Tibial nerve (tissue), 4 donors: ENCODE data around the gene TCERG1.

Experiments used
- EP300 ChIP-seq, 2 donors: sonication (generic); formaldehyde crosslinking; IDR thresholded peaks; one replicate each; pipeline ENCODE4 v1.6.1; 2017; ENCODE audit warnings: antibody characterized with exemption in 2 of 2, mild to moderate bottlenecking in 1 of 2
- POLR2A ChIP-seq, 2 donors: fragments of 450-650 bp; IDR thresholded peaks; one replicate each; pipeline ENCODE4 v1.6.1; 2017; ENCODE audit warnings: antibody characterized with exemption in 2 of 2, mild to moderate bottlenecking in 2 of 2, moderate library complexity in 2 of 2
- TF ChIP-seq, protein P1 (sequence below), 5 experiments: fragments of 200-600 bp in 3 of 5; fragments of 450-650 bp in 2 of 5; sonication (generic) in 3 of 5; IDR thresholded peaks; one replicate each; pipeline ENCODE4 v1.5.1; 2016 to 2019; ENCODE audit warnings: antibody characterized with exemption in 5 of 5, mild to moderate bottlenecking in 3 of 5, moderate library complexity in 2 of 5

- TF ChIP-seq, protein P1, sequence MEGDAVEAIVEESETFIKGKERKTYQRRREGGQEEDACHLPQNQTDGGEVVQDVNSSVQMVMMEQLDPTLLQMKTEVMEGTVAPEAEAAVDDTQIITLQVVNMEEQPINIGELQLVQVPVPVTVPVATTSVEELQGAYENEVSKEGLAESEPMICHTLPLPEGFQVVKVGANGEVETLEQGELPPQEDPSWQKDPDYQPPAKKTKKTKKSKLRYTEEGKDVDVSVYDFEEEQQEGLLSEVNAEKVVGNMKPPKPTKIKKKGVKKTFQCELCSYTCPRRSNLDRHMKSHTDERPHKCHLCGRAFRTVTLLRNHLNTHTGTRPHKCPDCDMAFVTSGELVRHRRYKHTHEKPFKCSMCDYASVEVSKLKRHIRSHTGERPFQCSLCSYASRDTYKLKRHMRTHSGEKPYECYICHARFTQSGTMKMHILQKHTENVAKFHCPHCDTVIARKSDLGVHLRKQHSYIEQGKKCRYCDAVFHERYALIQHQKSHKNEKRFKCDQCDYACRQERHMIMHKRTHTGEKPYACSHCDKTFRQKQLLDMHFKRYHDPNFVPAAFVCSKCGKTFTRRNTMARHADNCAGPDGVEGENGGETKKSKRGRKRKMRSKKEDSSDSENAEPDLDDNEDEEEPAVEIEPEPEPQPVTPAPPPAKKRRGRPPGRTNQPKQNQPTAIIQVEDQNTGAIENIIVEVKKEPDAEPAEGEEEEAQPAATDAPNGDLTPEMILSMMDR (IDR thresholded peaks at IDR 0.05): no peak
- TF ChIP-seq EP300 (IDR thresholded peaks at IDR 0.05) (no peak), POLR2A (IDR thresholded peaks at IDR 0.05) (no peak)
Measured at GRCh38 chr5:146401021-146401420, 46.1 kb upstream of the TCERG1 start.
